HK-2 (cell line): ENCODE results near the gene STK39.

Source experiments
- DNase-seq: peaks from one replicate; pipeline ENCODE4 v3.0.0-alpha.2; 2018; ENCODE audit not compliant: unreplicated experiment

Gene STK39

GRCh38 chr2:168003876-168004275 is 243.5 kb downstream of the STK39 start:
- no peak for DNase-seq

GRCh38 chr2:168002021-168002553 is 245.3 kb downstream of the STK39 start:
- no peak for DNase-seq

GRCh38 chr2:167992278-167992677 is 255.1 kb downstream of the STK39 start:
- no peak for DNase-seq

GRCh38 chr2:167990062-167990461 is 257.3 kb downstream of the STK39 start:
- no peak for DNase-seq

GRCh38 chr2:167988296-167988695 is 259.1 kb downstream of the STK39 start:
- no peak for DNase-seq

GRCh38 chr2:167987558-167987957 is 259.8 kb downstream of the STK39 start:
- no peak for DNase-seq

- no peak for DNase-seq
Observed at GRCh38 chr2:167987026-167987425, 260.4 kb downstream of the STK39 start.

- DNase-seq: no peak
Observed at GRCh38 chr2:167986223-167986622, 261.2 kb downstream of the STK39 start.

GRCh38 chr2:167981945-167982344 is 265.4 kb downstream of the STK39 start:
- DNase-seq: no peak

GRCh38 chr2:167980439-167980838 is 267.0 kb downstream of the STK39 start:
- no peak for DNase-seq

- DNase-seq: no peak
Observed at GRCh38 chr2:167972746-167973145, 274.6 kb downstream of the STK39 start.

- no peak for DNase-seq
Observed at GRCh38 chr2:167972020-167972419, 275.4 kb downstream of the STK39 start.

GRCh38 chr2:167966937-167967913 is 280.2 kb downstream of the STK39 start:
- DNase-seq: no peak

GRCh38 chr2:167965907-167966761 is 281.3 kb downstream of the STK39 start:
- no peak for DNase-seq

- no peak for DNase-seq
Observed at GRCh38 chr2:167964650-167965413, 282.6 kb downstream of the STK39 start.

- DNase-seq: no peak
Observed at GRCh38 chr2:167963899-167964649, 283.3 kb downstream of the STK39 start.

- no peak for DNase-seq
Observed at GRCh38 chr2:167962436-167963226, 284.8 kb downstream of the STK39 start.

GRCh38 chr2:167961536-167962048 is 285.8 kb downstream of the STK39 start:
- no peak for DNase-seq

- no peak for DNase-seq
Observed at GRCh38 chr2:167960089-167960747, 287.2 kb downstream of the STK39 start.
